Endothelial cell of umbilical vein (primary cell): Measurements from ENCODE around the gene UNC5C. TPM values are rescaled to one million over a fixed set of nuclear protein-coding genes. Genes with fewer than 3 reads are reported as not detected.

Experiments
- BruUV-seq: library from RNA; stranded (reverse); fragments of 400-500 nt; replicated peaks from 2 replicates; lab custom pipeline; 2021; lab: Mats Ljungman, UMichigan
- CTCF ChIA-PET: fragments of 300-600, 350-600 bp; sonication (Branson Sonifier 250); formaldehyde crosslinking; loops from one replicate; lab custom pipeline; 2021; ENCODE audit warnings: antibody characterized with exemption, inconsistent platforms; lab: Charles Lee
- POLR2A ChIA-PET: fragments of 300-600, 350-600 bp; sonication (Branson Sonifier 250); formaldehyde crosslinking; loops from one replicate; lab custom pipeline; 2021; ENCODE audit warnings: antibody characterized with exemption, inconsistent platforms; lab: Charles Lee
- DNase-seq: peaks from one replicate; pipeline ENCODE4 v3.0.0-alpha.2; 2011; ENCODE audit warnings: low read depth, low spot score
- FAIRE-seq: peaks from 2 replicates; lab custom pipeline; 2011; peaks lifted over from hg19 to GRCh38; lab: Jason Lieb, UNC
- H2AFZ ChIP-seq: 2 replicates; pipeline ENCODE4 v1.6.0; 2012; ENCODE audit warnings: low read depth, low read length, control low read depth, inconsistent platforms
- H3K27ac ChIP-seq: 2 replicates; pipeline ENCODE4 v1.5.1; 2011; ENCODE audit warnings: low read depth, mild to moderate bottlenecking, control low read depth, low read length, moderate library complexity; ENCODE audit not compliant: insufficient read depth
- H3K27me3 ChIP-seq, 2 experiments: 2 replicates each; pipeline versions ENCODE4 v1.6.0 to v1.6.1; 2011; ENCODE audit warnings: low read length in 2 of 2, mixed read lengths in 1 of 2; ENCODE audit not compliant: control insufficient read depth in 2 of 2, insufficient read depth in 2 of 2
- H3K36me3 ChIP-seq, 2 experiments: 2 replicates in 1 of 2; 3 replicates in 1 of 2; pipeline ENCODE4 v1.5.1; 2011; ENCODE audit warnings: low read length in 2 of 2, mild to moderate bottlenecking in 1 of 2, moderate library complexity in 1 of 2; ENCODE audit not compliant: control insufficient read depth in 2 of 2, insufficient read depth in 2 of 2; ENCODE audit errors: extremely low read depth in 1 of 2
- H3K4me1 ChIP-seq: 3 replicates; pipeline ENCODE4 v1.5.1; 2011; ENCODE audit warnings: mild to moderate bottlenecking, low read length; ENCODE audit not compliant: control insufficient read depth, insufficient read depth; ENCODE audit errors: extremely low read depth
- H3K4me2 ChIP-seq: 2 replicates; pipeline ENCODE4 v1.6.1; 2011; ENCODE audit warnings: low read length, control low read depth, mixed read lengths; ENCODE audit not compliant: insufficient read depth
- H3K4me3 ChIP-seq, 3 experiments: fragments of 200-600 bp in 1 of 3; sonication (generic), shearing (Covaris generic) in 1 of 3; replicated peaks in 1 of 3; 2 replicates each; pipeline ENCODE4 v1.5.1; 2011 to 2016; ENCODE audit warnings: control low read depth in 3 of 3, low read length in 3 of 3, mild to moderate bottlenecking in 2 of 3, inconsistent platforms in 1 of 3, low read depth in 1 of 3, moderate library complexity in 1 of 3; ENCODE audit not compliant: insufficient read depth in 1 of 3
- H3K79me2 ChIP-seq: 2 replicates; pipeline ENCODE4 v1.6.0; 2012; ENCODE audit warnings: low read length, inconsistent platforms; ENCODE audit not compliant: control insufficient read depth, insufficient read depth
- H3K9ac ChIP-seq: replicated peaks from 2 replicates; pipeline ENCODE3; 2011; ENCODE audit warnings: low read length, control low read depth; ENCODE audit not compliant: insufficient read depth; ENCODE audit errors: extremely low read depth
- H3K9me1 ChIP-seq: replicated peaks from 3 replicates; pipeline ENCODE4 v1.6.0; 2011; ENCODE audit warnings: mild to moderate bottlenecking, low read length; ENCODE audit not compliant: control insufficient read depth, insufficient read depth; ENCODE audit errors: extremely low read depth
- H3K9me3 ChIP-seq: replicated peaks from 2 replicates; pipeline ENCODE4 v1.5.1; 2012; ENCODE audit warnings: low read length, inconsistent platforms; ENCODE audit not compliant: control insufficient read depth, insufficient read depth
- H4K20me1 ChIP-seq: replicated peaks from 2 replicates; pipeline ENCODE3; 2011; ENCODE audit warnings: mild to moderate bottlenecking, low read length; ENCODE audit not compliant: control insufficient read depth, insufficient read depth; ENCODE audit errors: extremely low read depth
- EZH2 ChIP-seq: IDR thresholded peaks from 2 replicates; pipeline ENCODE4 v1.6.1; 2012; ENCODE audit warnings: borderline replicate concordance, low read depth, mild to moderate bottlenecking, moderate library complexity, low read length, inconsistent platforms; ENCODE audit not compliant: severe bottlenecking
- FOS ChIP-seq: IDR thresholded peaks from 2 replicates; pipeline ENCODE4 v1.6.1; 2011; ENCODE audit warnings: mild to moderate bottlenecking, low read length, moderate library complexity, borderline replicate concordance; ENCODE audit not compliant: insufficient read depth
- GATA2 ChIP-seq: IDR thresholded peaks from 2 replicates; pipeline ENCODE4 v1.7.0; 2011; ENCODE audit warnings: low read depth, mild to moderate bottlenecking, moderate library complexity, mixed read lengths, low read length; ENCODE audit not compliant: insufficient read length, insufficient read depth
- JUN ChIP-seq: IDR thresholded peaks from 2 replicates; pipeline ENCODE4 v1.6.1; 2011; ENCODE audit warnings: borderline replicate concordance, low read depth; ENCODE audit not compliant: insufficient read length, insufficient read depth
- MYC ChIP-seq: IDR thresholded peaks from one replicate; pipeline ENCODE4 v1.6.1; 2011; ENCODE audit warnings: mild to moderate bottlenecking, low read depth, low read length
- POLR2A ChIP-seq: IDR thresholded peaks from 2 replicates; pipeline ENCODE4 v1.6.1; 2012; ENCODE audit warnings: low read depth, mild to moderate bottlenecking, control low read depth, low read length
- POLR2AphosphoS5 ChIP-seq: IDR thresholded peaks from 2 replicates; pipeline ENCODE4 v1.6.1; 2012; ENCODE audit warnings: low read depth, mild to moderate bottlenecking, control low read depth, low read length, moderate library complexity; ENCODE audit not compliant: insufficient read depth
- dilution Hi-C: fragments of 300-500 bp; cut with MboI; formaldehyde crosslinking; loops from one replicate; pipeline ENCODE4 v1.15.0; 2019; ENCODE audit warnings: low sequenced_read_pairs; ENCODE audit not compliant: extremely low pct_ligation_motif_present
- intact Hi-C: fragments of 100-400 bp; cut with micrococcal nuclease; formaldehyde crosslinking; loops from one replicate; pipeline ENCODE4 v1.10.0; 2022
- polyA plus RNA-seq, 4 experiments: library from polyadenylated mRNA; depleted of rRNA in 3 of 4; stranded (reverse) in 3 of 4; unstranded in 1 of 4; fragments of >200 nt; gene quantifications; 2 replicates each; pipeline versions ENCODE4 v1.2.1 to v1.2.3, GENCODE V29; 2011 to 2012; ENCODE audit warnings: missing spikeins in 1 of 4
- total RNA-seq: library from RNA; stranded (reverse); gene quantifications from 2 replicates; pipeline ENCODE4 v1.2.3, GENCODE V29; 2021
- TF ChIP-seq, protein P1 (sequence below), 2 donors: IDR thresholded peaks; 1 replicate in 1 of 2; 2 replicates in 1 of 2; pipeline ENCODE4 v1.5.1; 2011; ENCODE audit warnings: low read length in 2 of 2, mild to moderate bottlenecking in 2 of 2, moderate library complexity in 2 of 2, control low read depth in 1 of 2, inconsistent platforms in 1 of 2, low read depth in 1 of 2; ENCODE audit not compliant: insufficient read depth in 1 of 2; ENCODE audit errors: extremely low read depth in 1 of 2
- TF ChIP-seq, protein P2 (sequence below): IDR thresholded peaks from 2 replicates; pipeline ENCODE4 v1.6.1; 2011; ENCODE audit not compliant: insufficient read depth, insufficient read length

The UNC5C gene
- total and polyA plus RNA-seq, 2 donors (not counting 3 experiments of a cell fraction or from before 2014, with no cell fraction given), result 0.44 to 0.53 TPM

DNA sequence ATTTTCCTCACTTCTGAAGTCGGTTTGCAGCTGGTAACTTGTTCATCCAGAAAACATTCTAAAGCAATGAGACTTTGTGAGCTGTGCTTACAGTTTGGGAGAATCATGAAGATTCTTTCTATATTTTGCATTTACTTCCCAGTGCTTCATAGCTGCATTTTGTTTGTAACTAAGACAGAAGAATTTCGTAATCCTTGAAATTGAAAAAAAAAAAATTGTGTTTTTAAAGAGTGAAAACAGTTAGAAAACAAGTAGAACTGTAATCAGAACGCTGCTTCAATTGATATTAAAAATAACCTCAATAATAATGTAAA, 392.4 kb downstream of the UNC5C start:
- H3K79me2 ChIP-seq, result no peaks in the 10 kb centered on the region

More for the DNA sequence above, 392.4 kb downstream of the UNC5C start:
- Histone ChIP-seq H3K36me3 (no peaks in the 10 kb centered on the region), H3K9me1 (no peaks in the 10 kb centered on the region), H4K20me1 (no peaks in the 10 kb centered on the region), H3K4me3 (no peak overlapping the region), H3K4me1 (no peaks in the 10 kb centered on the region), H3K9me3 (no peaks in the 10 kb centered on the region), H3K4me2 (no peak overlapping the region), H3K27ac (no peak overlapping the region), H3K27me3 (no peaks in the 10 kb centered on the region), H3K9ac (no peak overlapping the region), H2AFZ (no peak overlapping the region)
- DNase-seq (no peak), FAIRE-seq (no peak)
- BruUV-seq, result no TSS peak
- TF ChIP-seq, protein P1, sequence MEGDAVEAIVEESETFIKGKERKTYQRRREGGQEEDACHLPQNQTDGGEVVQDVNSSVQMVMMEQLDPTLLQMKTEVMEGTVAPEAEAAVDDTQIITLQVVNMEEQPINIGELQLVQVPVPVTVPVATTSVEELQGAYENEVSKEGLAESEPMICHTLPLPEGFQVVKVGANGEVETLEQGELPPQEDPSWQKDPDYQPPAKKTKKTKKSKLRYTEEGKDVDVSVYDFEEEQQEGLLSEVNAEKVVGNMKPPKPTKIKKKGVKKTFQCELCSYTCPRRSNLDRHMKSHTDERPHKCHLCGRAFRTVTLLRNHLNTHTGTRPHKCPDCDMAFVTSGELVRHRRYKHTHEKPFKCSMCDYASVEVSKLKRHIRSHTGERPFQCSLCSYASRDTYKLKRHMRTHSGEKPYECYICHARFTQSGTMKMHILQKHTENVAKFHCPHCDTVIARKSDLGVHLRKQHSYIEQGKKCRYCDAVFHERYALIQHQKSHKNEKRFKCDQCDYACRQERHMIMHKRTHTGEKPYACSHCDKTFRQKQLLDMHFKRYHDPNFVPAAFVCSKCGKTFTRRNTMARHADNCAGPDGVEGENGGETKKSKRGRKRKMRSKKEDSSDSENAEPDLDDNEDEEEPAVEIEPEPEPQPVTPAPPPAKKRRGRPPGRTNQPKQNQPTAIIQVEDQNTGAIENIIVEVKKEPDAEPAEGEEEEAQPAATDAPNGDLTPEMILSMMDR (IDR thresholded peaks at IDR 0.05; ENCODE audit: extremely low read depth in 1 of 2, insufficient read depth in 1 of 2, low read depth in 1 of 2, low read length in 2 of 2), result no peak
- TF ChIP-seq JUN (no peak), EZH2 (no peak), POLR2A (no peak), FOS (no peak), GATA2 (no peak), POLR2AphosphoS5 (no peak), MYC (no peak)
- TF ChIP-seq, protein P2, sequence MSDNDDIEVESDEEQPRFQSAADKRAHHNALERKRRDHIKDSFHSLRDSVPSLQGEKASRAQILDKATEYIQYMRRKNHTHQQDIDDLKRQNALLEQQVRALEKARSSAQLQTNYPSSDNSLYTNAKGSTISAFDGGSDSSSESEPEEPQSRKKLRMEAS, result no peak
- dilution Hi-C loops (no loop called here), intact Hi-C loops (loop anchor here (5.0 to 10.0 kb wide), 2 partner anchors 608 to 1996 kb away; no protein-coding TSS in a partner anchor)
- ChIA-PET CTCF (interaction anchor here (0.6 to 1.7 kb wide), 33 partner anchors 9 to 1998 kb away, joined by 3 to 18 read pairs (median 4); no protein-coding TSS in a partner anchor), POLR2A (no interaction called here)
